ENCODE results near the gene CIAO2A.

CIAO2A gene

GRCh38 chr15:64029633-64030032 is 64.0 kb downstream of the CIAO2A start:
- Histone ChIP-seq H2AFZ (ENCODE audit: low read depth, low read length) (no peak overlapping the region), H3K9ac (ENCODE audit: low read length) (no peak overlapping the region), H3K4me1 (ENCODE audit: low read length) (peaks cover 7% of the 10 kb centered on the region), H3K27ac (ENCODE audit: low read length) (no peak overlapping the region), H3K27me3 (ENCODE audit: low read depth, low read length) (no peaks in the 10 kb centered on the region), H3K9me3 (ENCODE audit: insufficient read depth, low read length) (no peaks in the 10 kb centered on the region), H3K79me2 (ENCODE audit: low read length) (no peaks in the 10 kb centered on the region), H3K4me2 (ENCODE audit: low read length) (no peak overlapping the region), H4K20me1 (ENCODE audit: insufficient read depth, low read length) (no peaks in the 10 kb centered on the region), H3K4me3 (ENCODE audit: low read length) (no peak overlapping the region), H3K36me3 (replicated peaks; ENCODE audit: low read depth, low read length) (peaks cover 3% of the 10 kb centered on the region)
- no peak for TF ChIP-seq EZH2phosphoT487 (IDR thresholded peaks at IDR 0.05; ENCODE audit: low read depth)

GRCh38 chr15:64029110-64029509 is 64.5 kb downstream of the CIAO2A start:
- no peak overlapping the region for H3K4me2 ChIP-seq (ENCODE audit: low read length)
- H3K9me3 ChIP-seq (ENCODE audit: insufficient read depth, low read length): no peaks in the 10 kb centered on the region
- no peak overlapping the region for H3K4me3 ChIP-seq (ENCODE audit: low read length)
- no peak overlapping the region for H3K27ac ChIP-seq (ENCODE audit: low read length)
- H2AFZ ChIP-seq (ENCODE audit: low read depth, low read length): no peak overlapping the region
- H3K79me2 ChIP-seq (ENCODE audit: low read length): no peaks in the 10 kb centered on the region
- H3K4me1 ChIP-seq (ENCODE audit: low read length): peaks cover 2% of the 10 kb centered on the region; the same call in 1 of the 2 replicates
- no peak overlapping the region for H3K9ac ChIP-seq (ENCODE audit: low read length)
- no peak for TF ChIP-seq CTCF (IDR thresholded peaks at IDR 0.05; ENCODE audit: low read depth, low read length)
- no peak for TF ChIP-seq EZH2phosphoT487 (IDR thresholded peaks at IDR 0.05; ENCODE audit: low read depth)
- peaks cover 3% of the 10 kb centered on the region for H3K36me3 ChIP-seq (replicated peaks; ENCODE audit: low read depth, low read length)
- H4K20me1 ChIP-seq (ENCODE audit: insufficient read depth, low read length): no peaks in the 10 kb centered on the region
- H3K27me3 ChIP-seq (ENCODE audit: low read depth, low read length): no peaks in the 10 kb centered on the region

- Histone ChIP-seq H3K4me2 (ENCODE audit: low read length) (no peak overlapping the region), H3K9me3 (ENCODE audit: insufficient read depth, low read length) (no peaks in the 10 kb centered on the region), H3K4me1 (ENCODE audit: low read length) (peaks cover 2% of the 10 kb centered on the region; the same call in 1 of the 2 replicates), H3K9ac (ENCODE audit: low read length) (no peak overlapping the region), H2AFZ (ENCODE audit: low read depth, low read length) (no peak overlapping the region), H3K27ac (ENCODE audit: low read length) (no peak overlapping the region), H4K20me1 (ENCODE audit: insufficient read depth, low read length) (no peaks in the 10 kb centered on the region), H3K4me3 (ENCODE audit: low read length) (no peak overlapping the region), H3K27me3 (ENCODE audit: low read depth, low read length) (no peaks in the 10 kb centered on the region), H3K79me2 (ENCODE audit: low read length) (no peaks in the 10 kb centered on the region), H3K36me3 (replicated peaks; ENCODE audit: low read depth, low read length) (no peaks in the 10 kb centered on the region)
- TF ChIP-seq EZH2phosphoT487 (IDR thresholded peaks at IDR 0.05; ENCODE audit: low read depth) (no peak), CTCF (IDR thresholded peaks at IDR 0.05; ENCODE audit: low read depth, low read length) (no peak)
These were observed 67.0 kb downstream of the CIAO2A start for GRCh38 chr15:64026591-64026990.

- TF ChIP-seq EZH2phosphoT487 (IDR thresholded peaks at IDR 0.05; ENCODE audit: low read depth): no peak
- TF ChIP-seq CTCF (IDR thresholded peaks at IDR 0.05; ENCODE audit: low read depth, low read length): no peak
- Histone ChIP-seq H4K20me1 (ENCODE audit: insufficient read depth, low read length) (no peaks in the 10 kb centered on the region), H3K4me2 (ENCODE audit: low read length) (no peak overlapping the region), H3K9me3 (ENCODE audit: insufficient read depth, low read length) (no peaks in the 10 kb centered on the region), H2AFZ (ENCODE audit: low read depth, low read length) (no peak overlapping the region), H3K4me1 (ENCODE audit: low read length) (peaks cover 2% of the 10 kb centered on the region; the same call in 1 of the 2 replicates), H3K27me3 (ENCODE audit: low read depth, low read length) (no peaks in the 10 kb centered on the region), H3K36me3 (replicated peaks; ENCODE audit: low read depth, low read length) (peaks cover 9% of the 10 kb centered on the region), H3K27ac (ENCODE audit: low read length) (no peak overlapping the region), H3K79me2 (ENCODE audit: low read length) (no peaks in the 10 kb centered on the region), H3K4me3 (ENCODE audit: low read length) (no peak overlapping the region), H3K9ac (ENCODE audit: low read length) (no peak overlapping the region)
These were observed 69.2 kb downstream of the CIAO2A start for GRCh38 chr15:64024172-64025050.
